ENCODE data around the gene APBA3. TPM values are rescaled to one million over a fixed set of nuclear protein-coding genes. Genes with fewer than 3 reads are reported as not detected.

Gene APBA3
- total RNA-seq, 1 donor from 2014 or later: 24.7 TPM

DNA sequence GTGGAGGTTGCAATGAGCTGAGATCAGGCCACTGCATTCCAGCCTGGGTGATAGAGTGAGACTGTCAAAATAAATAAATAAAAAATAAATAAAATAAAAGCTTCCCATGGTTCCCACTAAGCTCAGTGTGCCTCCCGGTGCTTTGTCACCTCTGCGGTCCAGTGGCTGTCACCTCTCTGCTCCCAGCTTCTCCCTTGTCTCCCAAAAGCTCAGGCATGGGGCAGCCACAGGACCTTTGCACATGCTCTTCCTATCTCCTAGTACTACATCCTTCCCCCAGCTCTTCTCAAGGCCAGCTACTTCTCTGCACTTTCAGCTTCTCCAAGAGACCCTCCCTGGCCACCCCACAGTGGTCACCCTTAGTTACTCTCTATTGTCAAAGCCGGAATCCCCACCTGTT lies 32.3 kb upstream of the APBA3 start:
- DNase-seq (ENCODE audit: extremely low spot score, unreplicated experiment): no peak
- Mint-ChIP-seq H3K4me3 (ENCODE audit: unreplicated experiment) (no peak overlapping the region), H3K9me3 (ENCODE audit: unreplicated experiment) (peaks cover 14% of the 10 kb centered on the region), H3K36me3 (ENCODE audit: unreplicated experiment) (no peaks in the 10 kb centered on the region), H3K4me1 (ENCODE audit: unreplicated experiment) (no peaks in the 10 kb centered on the region), H3K27me3 (ENCODE audit: unreplicated experiment) (peaks cover 27% of the 10 kb centered on the region), H3K27ac (ENCODE audit: unreplicated experiment) (no peak overlapping the region)
- TF ChIP-seq, protein P1, sequence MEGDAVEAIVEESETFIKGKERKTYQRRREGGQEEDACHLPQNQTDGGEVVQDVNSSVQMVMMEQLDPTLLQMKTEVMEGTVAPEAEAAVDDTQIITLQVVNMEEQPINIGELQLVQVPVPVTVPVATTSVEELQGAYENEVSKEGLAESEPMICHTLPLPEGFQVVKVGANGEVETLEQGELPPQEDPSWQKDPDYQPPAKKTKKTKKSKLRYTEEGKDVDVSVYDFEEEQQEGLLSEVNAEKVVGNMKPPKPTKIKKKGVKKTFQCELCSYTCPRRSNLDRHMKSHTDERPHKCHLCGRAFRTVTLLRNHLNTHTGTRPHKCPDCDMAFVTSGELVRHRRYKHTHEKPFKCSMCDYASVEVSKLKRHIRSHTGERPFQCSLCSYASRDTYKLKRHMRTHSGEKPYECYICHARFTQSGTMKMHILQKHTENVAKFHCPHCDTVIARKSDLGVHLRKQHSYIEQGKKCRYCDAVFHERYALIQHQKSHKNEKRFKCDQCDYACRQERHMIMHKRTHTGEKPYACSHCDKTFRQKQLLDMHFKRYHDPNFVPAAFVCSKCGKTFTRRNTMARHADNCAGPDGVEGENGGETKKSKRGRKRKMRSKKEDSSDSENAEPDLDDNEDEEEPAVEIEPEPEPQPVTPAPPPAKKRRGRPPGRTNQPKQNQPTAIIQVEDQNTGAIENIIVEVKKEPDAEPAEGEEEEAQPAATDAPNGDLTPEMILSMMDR (IDR thresholded peaks at IDR 0.05): no peak

DNA sequence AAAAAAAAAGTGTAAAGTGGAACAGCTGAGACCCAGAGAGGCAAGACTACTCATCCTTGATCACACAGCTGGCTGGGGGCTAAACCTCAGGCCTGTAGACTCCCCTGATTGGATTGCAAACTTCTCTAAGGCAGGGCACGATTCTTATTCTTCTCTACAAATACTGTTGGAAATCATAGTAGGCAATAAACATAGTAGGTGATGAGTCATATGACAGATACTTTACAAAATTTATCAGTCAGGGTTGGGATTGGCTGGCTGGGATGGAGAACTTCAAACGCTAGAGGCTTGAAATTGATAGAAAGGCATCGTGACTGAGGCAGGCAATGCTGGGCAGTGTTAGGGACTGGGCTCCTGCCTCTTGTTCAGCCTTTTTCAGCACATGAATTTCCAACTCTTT lies 30.6 kb upstream of the APBA3 start:
- Mint-ChIP-seq H3K4me1 (ENCODE audit: unreplicated experiment) (no peaks in the 10 kb centered on the region), H3K4me3 (ENCODE audit: unreplicated experiment) (no peak overlapping the region), H3K9me3 (ENCODE audit: unreplicated experiment) (peaks cover 14% of the 10 kb centered on the region), H3K36me3 (ENCODE audit: unreplicated experiment) (no peaks in the 10 kb centered on the region), H3K27me3 (ENCODE audit: unreplicated experiment) (peaks cover 28% of the 10 kb centered on the region), H3K27ac (ENCODE audit: unreplicated experiment) (no peak overlapping the region)
- TF ChIP-seq, protein P1 (IDR thresholded peaks at IDR 0.05): no peak
- no peak for DNase-seq (ENCODE audit: extremely low spot score, unreplicated experiment)

DNA sequence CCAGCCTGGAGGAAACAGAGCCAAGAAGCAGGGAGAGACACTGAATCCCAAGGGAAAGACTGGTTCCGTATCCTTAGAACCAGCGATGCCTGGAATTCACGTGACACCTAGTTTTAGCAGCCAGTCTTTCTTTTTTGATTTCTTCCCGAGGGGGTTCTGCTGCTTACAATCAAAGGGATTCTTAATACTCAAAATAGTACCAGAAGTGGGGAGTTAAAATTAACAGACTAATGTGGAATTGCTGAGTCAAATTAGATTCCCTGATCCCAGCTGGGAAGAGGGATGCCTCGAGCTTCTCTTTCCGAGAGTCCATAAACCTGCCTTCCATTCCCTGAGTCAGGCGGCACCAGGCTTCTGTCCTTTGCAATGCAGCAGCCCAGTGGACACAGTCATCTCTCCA lies 29.4 kb upstream of the APBA3 start:
- Mint-ChIP-seq H3K27me3 (ENCODE audit: unreplicated experiment) (peaks cover 33% of the 10 kb centered on the region), H3K27ac (ENCODE audit: unreplicated experiment) (no peak overlapping the region), H3K4me1 (ENCODE audit: unreplicated experiment) (no peaks in the 10 kb centered on the region), H3K9me3 (ENCODE audit: unreplicated experiment) (peaks cover 7% of the 10 kb centered on the region), H3K4me3 (ENCODE audit: unreplicated experiment) (no peak overlapping the region), H3K36me3 (ENCODE audit: unreplicated experiment) (no peaks in the 10 kb centered on the region)
- DNase-seq (ENCODE audit: extremely low spot score, unreplicated experiment): no peak
- TF ChIP-seq, protein P1 (IDR thresholded peaks at IDR 0.05): no peak

DNA sequence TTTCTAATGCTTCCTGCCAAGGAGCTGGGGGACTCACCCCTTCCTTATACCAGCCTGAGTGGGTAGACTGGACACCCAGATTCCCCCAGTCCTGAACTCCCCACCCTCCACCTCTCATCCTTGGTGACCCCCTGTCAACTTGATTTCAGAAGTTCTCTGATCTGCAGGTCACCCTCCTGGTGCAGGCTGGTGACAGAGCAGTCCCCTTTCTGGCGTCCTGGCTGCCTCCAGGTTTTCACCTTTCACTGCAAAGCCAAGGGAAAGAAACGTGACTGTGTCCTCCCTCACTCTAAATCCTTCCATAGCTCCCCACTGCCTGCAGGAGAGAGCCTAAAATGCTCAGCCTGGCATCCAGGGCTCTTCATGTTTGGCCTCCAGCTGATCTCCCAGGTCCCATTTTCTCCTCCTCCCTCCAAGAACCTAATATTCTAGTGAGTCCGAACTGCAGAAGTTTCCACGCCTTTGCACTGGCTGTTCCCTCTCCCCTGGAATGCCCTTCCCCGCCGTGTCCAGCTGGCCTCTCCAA lies 28.8 kb upstream of the APBA3 start:
- H3K4me1 Mint-ChIP-seq (ENCODE audit: unreplicated experiment): no peaks in the 10 kb centered on the region
- no peaks in the 10 kb centered on the region for H3K36me3 Mint-ChIP-seq (ENCODE audit: unreplicated experiment)
- H3K27ac Mint-ChIP-seq (ENCODE audit: unreplicated experiment): no peak overlapping the region
- no peak overlapping the region for H3K4me3 Mint-ChIP-seq (ENCODE audit: unreplicated experiment)
- DNase-seq (ENCODE audit: extremely low spot score, unreplicated experiment): no peak
- peaks cover 36% of the 10 kb centered on the region for H3K27me3 Mint-ChIP-seq (ENCODE audit: unreplicated experiment)
- TF ChIP-seq, protein P1 (IDR thresholded peaks at IDR 0.05): no peak
- peaks cover 7% of the 10 kb centered on the region for H3K9me3 Mint-ChIP-seq (ENCODE audit: unreplicated experiment)

DNA sequence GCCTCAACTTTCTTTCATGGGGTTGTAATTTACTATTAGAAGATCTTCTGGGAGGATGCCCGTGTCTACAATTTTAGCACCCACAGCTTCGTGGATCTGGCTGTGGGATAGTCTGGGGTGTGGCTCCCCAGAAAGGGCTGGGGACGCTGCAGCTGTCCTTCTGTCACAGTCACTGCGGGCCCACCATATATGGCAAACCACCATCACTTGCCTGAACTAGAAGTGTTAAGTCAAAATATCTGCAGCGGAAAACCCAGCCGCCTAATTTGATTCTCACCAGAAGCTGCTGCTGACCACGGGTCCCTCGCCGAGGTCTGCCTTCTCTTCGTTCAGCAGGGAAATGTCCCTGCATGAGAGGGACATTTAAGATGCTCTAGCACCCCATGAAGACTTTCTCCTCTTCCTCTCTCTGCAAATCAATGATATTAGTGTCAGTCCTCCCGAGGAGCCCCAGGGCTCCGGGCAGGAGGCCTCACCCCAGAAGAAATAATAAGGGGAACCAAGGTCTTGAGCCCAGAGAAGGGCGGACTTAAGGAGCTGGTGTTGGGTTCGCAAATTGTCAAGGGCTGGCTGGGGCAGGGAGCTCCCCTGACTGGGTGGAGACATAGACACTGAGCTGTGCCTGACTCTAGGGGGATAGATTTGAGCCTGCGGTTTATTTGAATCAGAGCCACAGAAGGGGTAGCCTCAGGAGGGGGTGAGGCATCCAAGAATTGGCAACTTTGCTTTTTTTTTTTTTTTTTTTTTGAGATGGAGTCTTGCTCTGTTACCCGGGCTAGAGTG lies 27.7 kb upstream of the APBA3 start:
- TF ChIP-seq, protein P1 (IDR thresholded peaks at IDR 0.05): no peak
- Mint-ChIP-seq H3K36me3 (ENCODE audit: unreplicated experiment) (no peaks in the 10 kb centered on the region), H3K27me3 (ENCODE audit: unreplicated experiment) (peaks cover 44% of the 10 kb centered on the region), H3K9me3 (ENCODE audit: unreplicated experiment) (peaks cover 7% of the 10 kb centered on the region), H3K4me3 (ENCODE audit: unreplicated experiment) (no peak overlapping the region), H3K4me1 (ENCODE audit: unreplicated experiment) (peaks cover 6% of the 10 kb centered on the region), H3K27ac (ENCODE audit: unreplicated experiment) (no peak overlapping the region)
- DNase-seq (ENCODE audit: extremely low spot score, unreplicated experiment): no peak
